Esophagus muscularis mucosa (tissue), 3 donors: ENCODE measurements around the gene NUP50.

Source experiments
- CTCF ChIP-seq, 3 experiments: fragments of 200-600 bp in 2 of 3; fragments of 450-650 bp in 1 of 3; sonication (generic) in 2 of 3; IDR thresholded peaks; one replicate each; pipeline ENCODE4 v1.5.1; 2017 to 2019; ENCODE audit warnings: antibody characterized with exemption in 3 of 3, mild to moderate bottlenecking in 2 of 3, moderate library complexity in 1 of 3
- POLR2A ChIP-seq: fragments of 450-650 bp; IDR thresholded peaks from one replicate; pipeline ENCODE4 v1.6.1; 2017; ENCODE audit warnings: antibody characterized with exemption, moderate library complexity, mild to moderate bottlenecking, low read depth

GRCh38 chr22:45194686-45195085 lies 31.0 kb downstream of the NUP50 start:
- no peak for TF ChIP-seq CTCF (IDR thresholded peaks at IDR 0.05)
- TF ChIP-seq POLR2A: no peak
